Osteoblast (primary cell): ENCODE results near the gene PDGFRA. TPM values are rescaled to one million over a fixed set of nuclear protein-coding genes. Genes with fewer than 3 reads are reported as not detected.

Experiments used
- DNase-seq: peaks from one replicate; pipeline ENCODE4 v3.0.0; 2011; ENCODE audit warnings: low spot score, mixed read lengths; ENCODE audit not compliant: insufficient read length; ENCODE audit errors: missing footprints
- H2AFZ ChIP-seq: 2 replicates; pipeline ENCODE4 v1.6.0; 2011; ENCODE audit warnings: mild to moderate bottlenecking, low read length
- H3K27ac ChIP-seq: 2 replicates; pipeline ENCODE4 v1.5.1; 2011; ENCODE audit warnings: mild to moderate bottlenecking, low read depth, low read length, moderate library complexity
- H3K27me3 ChIP-seq: 2 replicates; pipeline ENCODE4 v1.6.0; 2012; ENCODE audit warnings: mild to moderate bottlenecking, control low read depth, inconsistent platforms, low read length, moderate library complexity; ENCODE audit not compliant: insufficient read depth
- H3K36me3 ChIP-seq: 2 replicates; pipeline ENCODE4 v1.5.1; 2011; ENCODE audit warnings: mild to moderate bottlenecking, low read length, control low read depth, moderate library complexity; ENCODE audit not compliant: insufficient read depth
- H3K4me1 ChIP-seq: 2 replicates; pipeline ENCODE4 v1.5.1; 2011; ENCODE audit warnings: mild to moderate bottlenecking, low read length, control low read depth, moderate library complexity; ENCODE audit not compliant: insufficient read depth
- H3K4me2 ChIP-seq: 2 replicates; pipeline ENCODE4 v1.6.0; 2011; ENCODE audit warnings: mild to moderate bottlenecking, low read length; ENCODE audit not compliant: insufficient read depth
- H3K4me3 ChIP-seq: fragments of 200-600 bp; sonication (generic); 3 replicates; pipeline ENCODE4 v1.5.1; 2012; ENCODE audit warnings: mild to moderate bottlenecking, low read length, inconsistent platforms; ENCODE audit not compliant: insufficient read depth
- H3K79me2 ChIP-seq: 2 replicates; pipeline ENCODE4 v1.6.0; 2012; ENCODE audit warnings: mild to moderate bottlenecking, low read length, control low read depth, inconsistent platforms; ENCODE audit not compliant: insufficient read depth
- H3K9me3 ChIP-seq: 2 replicates; pipeline ENCODE4 v1.5.1; 2011; ENCODE audit warnings: low read depth, low read length, control low read depth
- H4K20me1 ChIP-seq: 2 replicates; pipeline ENCODE4 v1.6.0; 2012; ENCODE audit warnings: mild to moderate bottlenecking, low read length, control low read depth; ENCODE audit not compliant: insufficient read depth
- CTCF ChIP-seq: IDR thresholded peaks from 2 replicates; pipeline ENCODE4 v1.5.1; 2011; ENCODE audit warnings: mild to moderate bottlenecking, low read depth, low read length, moderate library complexity; ENCODE audit errors: extremely low read depth
- total RNA-seq: library from RNA; depleted of rRNA; stranded (reverse); fragments of >200 nt; gene quantifications from 2 replicates; pipeline ENCODE4 v1.2.3, GENCODE V29; 2012

PDGFRA gene
- total RNA-seq, 1 donor: 316 TPM

GRCh38 chr4:54282837-54283236, 53.7 kb downstream of the PDGFRA start:
- H3K4me2 ChIP-seq: no peak overlapping the region
- no peak for DNase-seq
- H3K4me1 ChIP-seq: peaks cover 32% of the 10 kb centered on the region
- no peaks in the 10 kb centered on the region for H3K9me3 ChIP-seq
- no peaks in the 10 kb centered on the region for H3K27me3 ChIP-seq
- peaks cover 86% of the 10 kb centered on the region for H3K36me3 ChIP-seq
- no peak for TF ChIP-seq CTCF
- peak overlapping the region; percentile 91 for H3K27ac ChIP-seq
- H3K79me2 ChIP-seq: peaks cover 20% of the 10 kb centered on the region
- H3K4me3 ChIP-seq: no peak overlapping the region
- no peak overlapping the region for H2AFZ ChIP-seq
- peaks cover 17% of the 10 kb centered on the region for H4K20me1 ChIP-seq

- H3K79me2 ChIP-seq: peaks cover 2% of the 10 kb centered on the region
- DNase-seq: no peak
- H3K36me3 ChIP-seq: peaks cover 96% of the 10 kb centered on the region
These were observed 60.2 kb downstream of the PDGFRA start for GRCh38 chr4:54289316-54289715.

DNA sequence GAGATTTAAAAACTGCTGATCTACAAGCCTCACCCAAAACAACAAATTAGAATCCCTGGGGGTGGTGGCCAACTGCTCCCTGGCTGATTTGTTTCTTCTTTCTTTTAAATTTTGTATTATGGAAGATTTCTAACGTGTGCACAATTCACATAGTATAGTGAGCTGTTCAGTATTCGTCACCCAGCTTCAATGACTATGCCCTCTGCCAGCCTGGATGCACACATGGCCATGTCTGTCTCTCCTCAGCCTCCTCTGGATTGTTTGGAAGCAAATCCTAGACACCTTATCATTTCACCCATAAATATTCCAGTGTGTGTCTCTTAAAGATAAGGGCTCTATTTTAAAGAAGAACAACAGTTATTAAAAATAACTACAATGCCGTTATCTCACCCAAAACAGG, 61.9 kb downstream of the PDGFRA start:
- Histone ChIP-seq H3K4me3 (no peak overlapping the region), H3K4me1 (no peaks in the 10 kb centered on the region), H3K27me3 (no peaks in the 10 kb centered on the region), H3K27ac (no peak overlapping the region), H3K4me2 (no peak overlapping the region), H3K79me2 (peaks cover 2% of the 10 kb centered on the region), H3K9me3 (no peaks in the 10 kb centered on the region), H2AFZ (no peak overlapping the region), H4K20me1 (peaks cover 24% of the 10 kb centered on the region), H3K36me3 (peaks cover 97% of the 10 kb centered on the region)
- no peak for TF ChIP-seq CTCF
- no peak for DNase-seq

More at GRCh38 chr4:54289316-54289715, 60.2 kb downstream of the PDGFRA start:
- no peak overlapping the region for H3K27ac ChIP-seq
- no peak for TF ChIP-seq CTCF
- no peaks in the 10 kb centered on the region for H3K27me3 ChIP-seq
- H3K4me2 ChIP-seq: no peak overlapping the region
- H3K4me3 ChIP-seq: no peak overlapping the region
- no peaks in the 10 kb centered on the region for H3K4me1 ChIP-seq
- no peaks in the 10 kb centered on the region for H3K9me3 ChIP-seq
- H4K20me1 ChIP-seq: peaks cover 20% of the 10 kb centered on the region
- no peak overlapping the region for H2AFZ ChIP-seq

DNA sequence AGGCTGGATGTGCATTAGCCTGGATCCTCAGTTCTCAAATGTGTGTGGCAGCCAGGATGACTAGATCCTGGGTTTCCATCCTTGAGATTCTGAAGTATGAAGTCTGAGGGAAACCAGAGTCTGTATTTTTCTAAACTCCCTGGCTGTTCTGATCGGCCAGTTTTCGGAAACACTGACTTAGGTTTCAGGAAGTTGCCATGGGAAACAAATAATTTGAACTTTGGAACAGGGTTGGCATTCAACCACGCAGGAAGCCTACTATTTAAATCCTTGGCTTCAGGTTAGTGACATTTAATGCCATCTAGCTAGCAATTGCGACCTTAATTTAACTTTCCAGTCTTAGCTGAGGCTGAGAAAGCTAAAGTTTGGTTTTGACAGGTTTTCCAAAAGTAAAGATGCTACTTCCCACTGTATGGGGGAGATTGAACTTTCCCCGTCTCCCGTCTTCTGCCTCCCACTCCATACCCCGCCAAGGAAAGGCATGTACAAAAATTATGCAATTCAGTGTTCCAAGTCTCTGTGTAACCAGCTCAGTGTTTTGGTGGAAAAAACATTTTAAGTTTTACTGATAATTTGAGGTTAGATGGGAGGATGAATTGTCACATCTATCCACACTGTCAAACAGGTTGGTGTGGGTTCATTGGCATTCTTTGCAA, 67.6 kb downstream of the PDGFRA start:
- Histone ChIP-seq H4K20me1 (peaks cover 27% of the 10 kb centered on the region), H3K36me3 (peaks cover 75% of the 10 kb centered on the region), H3K79me2 (peaks cover 2% of the 10 kb centered on the region), H3K4me1 (no peaks in the 10 kb centered on the region), H3K27ac (peak overlapping the region; percentile 3), H3K27me3 (no peaks in the 10 kb centered on the region), H3K9me3 (no peaks in the 10 kb centered on the region), H3K4me3 (no peak overlapping the region), H2AFZ (no peak overlapping the region), H3K4me2 (no peak overlapping the region)
- no peak for DNase-seq
- no peak for TF ChIP-seq CTCF
